Type B pancreatic cell (in vitro differentiated cells): ENCODE results near the gene JMJD4. TPM values are rescaled to one million over a fixed set of nuclear protein-coding genes. Genes with fewer than 3 reads are reported as not detected.

Experiments used
- DNase-seq: peaks from one replicate; pipeline ENCODE4 v3.0.0; 2021; ENCODE audit warnings: mixed read lengths; ENCODE audit not compliant: unreplicated experiment; ENCODE audit errors: extremely low spot score
- H3K27ac Mint-ChIP-seq: 2 replicates; pipeline ENCODE4 v1.8.0; 2021; ENCODE audit warnings: mild to moderate bottlenecking, mixed read lengths
- H3K27me3 Mint-ChIP-seq: 2 replicates; pipeline ENCODE4 v1.8.0; 2021; ENCODE audit warnings: mixed read lengths
- H3K36me3 Mint-ChIP-seq: 2 replicates; pipeline ENCODE4 v1.8.0; 2021; ENCODE audit warnings: mixed read lengths
- H3K4me1 Mint-ChIP-seq: one replicate; pipeline ENCODE4 v1.8.0; 2021; ENCODE audit warnings: mixed read lengths; ENCODE audit not compliant: unreplicated experiment
- H3K4me3 Mint-ChIP-seq: 2 replicates; pipeline ENCODE4 v1.8.0; 2021; ENCODE audit warnings: mild to moderate bottlenecking, mixed read lengths
- H3K9me3 Mint-ChIP-seq: 2 replicates; pipeline ENCODE4 v1.8.0; 2021; ENCODE audit warnings: mixed read lengths
- CTCF ChIP-seq: fragments of 200-600 bp; sonication (generic); conservative IDR thresholded peaks from 2 replicates; pipeline ENCODE4 v1.5.0; 2021; ENCODE audit warnings: antibody characterized with exemption, mild to moderate bottlenecking
- total RNA-seq: library from RNA; stranded (reverse); gene quantifications from 2 replicates; pipeline ENCODE4 v1.2.1, GENCODE V29; 2021; ENCODE audit warnings: low replicate concordance

Gene JMJD4
- total RNA-seq, 1 donor from 2014 or later = 23.5 TPM

GRCh38 chr1:227749916-227750710 is 15.0 kb upstream of the JMJD4 start:
- H3K9me3 Mint-ChIP-seq = no peaks in the 10 kb centered on the region
- TF ChIP-seq CTCF = no peak

GRCh38 chr1:227749225-227749624 is 14.1 kb upstream of the JMJD4 start:
- Mint-ChIP-seq H3K27me3 (no peaks in the 10 kb centered on the region), H3K36me3 (peaks cover 4% of the 10 kb centered on the region), H3K4me1 (peaks cover 5% of the 10 kb centered on the region), H3K27ac (no peak overlapping the region), H3K4me3 (no peak overlapping the region), H3K9me3 (no peaks in the 10 kb centered on the region)
- DNase-seq = no peak
- no peak for TF ChIP-seq CTCF

More at GRCh38 chr1:227749916-227750710, 15.0 kb upstream of the JMJD4 start:
- Mint-ChIP-seq H3K4me1 (peaks cover 3% of the 10 kb centered on the region), H3K27me3 (no peaks in the 10 kb centered on the region), H3K4me3 (no peak overlapping the region), H3K27ac (no peak overlapping the region), H3K36me3 (peaks cover 4% of the 10 kb centered on the region)
- DNase-seq = no peak

GRCh38 chr1:227748496-227749182 is 13.5 kb upstream of the JMJD4 start:
- peaks cover 4% of the 10 kb centered on the region for H3K36me3 Mint-ChIP-seq
- H3K27me3 Mint-ChIP-seq = no peaks in the 10 kb centered on the region

GRCh38 chr1:227747948-227748495 is 12.9 kb upstream of the JMJD4 start:
- H3K36me3 Mint-ChIP-seq = peaks cover 4% of the 10 kb centered on the region
- no peak for DNase-seq
- H3K4me1 Mint-ChIP-seq = peaks cover 5% of the 10 kb centered on the region
- no peak overlapping the region for H3K27ac Mint-ChIP-seq
- H3K9me3 Mint-ChIP-seq = no peaks in the 10 kb centered on the region
- no peak for TF ChIP-seq CTCF
- no peaks in the 10 kb centered on the region for H3K27me3 Mint-ChIP-seq
- H3K4me3 Mint-ChIP-seq = no peak overlapping the region

More at GRCh38 chr1:227748496-227749182, 13.5 kb upstream of the JMJD4 start:
- Mint-ChIP-seq H3K9me3 (no peaks in the 10 kb centered on the region), H3K27ac (no peak overlapping the region), H3K4me1 (peaks cover 5% of the 10 kb centered on the region), H3K4me3 (no peak overlapping the region)
- TF ChIP-seq CTCF = no peak
- no peak for DNase-seq

GRCh38 chr1:227747382-227747781 is 12.3 kb upstream of the JMJD4 start:
- DNase-seq = no peak
- Mint-ChIP-seq H3K4me1 (peaks cover 5% of the 10 kb centered on the region), H3K27me3 (no peaks in the 10 kb centered on the region), H3K27ac (no peak overlapping the region), H3K9me3 (no peaks in the 10 kb centered on the region), H3K4me3 (no peak overlapping the region), H3K36me3 (peaks cover 4% of the 10 kb centered on the region)
- TF ChIP-seq CTCF = no peak
